ENCODE data around the gene SF3B4.

DNA sequence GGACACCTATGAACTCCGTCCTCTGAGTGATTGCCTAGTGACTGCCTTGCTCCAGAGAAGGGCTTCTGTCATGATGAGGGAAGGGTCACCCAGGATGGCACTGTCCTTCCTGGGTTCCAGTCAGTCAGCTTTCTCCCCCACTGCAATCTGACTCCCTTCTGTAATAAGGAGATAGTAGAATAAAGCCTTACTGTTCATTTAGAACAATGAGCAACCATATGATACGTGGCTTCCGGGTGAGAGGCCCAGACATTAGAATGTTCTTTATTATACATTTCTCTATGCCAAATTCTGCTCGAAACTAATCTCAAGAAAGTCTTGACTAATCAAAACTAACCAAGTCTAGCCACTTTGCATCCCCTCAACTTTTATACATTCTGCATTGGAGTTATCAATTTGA, 17.6 kb upstream of the SF3B4 start:
- TF ChIP-seq TAF1 (IDR thresholded peaks at IDR 0.05; ENCODE audit: borderline replicate concordance, insufficient read depth, low read length) (no peak), POLR2AphosphoS5 (IDR thresholded peaks at IDR 0.05; ENCODE audit: low read depth, low read length) (no peak), SIN3A (IDR thresholded peaks at IDR 0.05; ENCODE audit: borderline replicate concordance, insufficient read depth, low read length) (no peak)
- TF ChIP-seq, protein P1, sequence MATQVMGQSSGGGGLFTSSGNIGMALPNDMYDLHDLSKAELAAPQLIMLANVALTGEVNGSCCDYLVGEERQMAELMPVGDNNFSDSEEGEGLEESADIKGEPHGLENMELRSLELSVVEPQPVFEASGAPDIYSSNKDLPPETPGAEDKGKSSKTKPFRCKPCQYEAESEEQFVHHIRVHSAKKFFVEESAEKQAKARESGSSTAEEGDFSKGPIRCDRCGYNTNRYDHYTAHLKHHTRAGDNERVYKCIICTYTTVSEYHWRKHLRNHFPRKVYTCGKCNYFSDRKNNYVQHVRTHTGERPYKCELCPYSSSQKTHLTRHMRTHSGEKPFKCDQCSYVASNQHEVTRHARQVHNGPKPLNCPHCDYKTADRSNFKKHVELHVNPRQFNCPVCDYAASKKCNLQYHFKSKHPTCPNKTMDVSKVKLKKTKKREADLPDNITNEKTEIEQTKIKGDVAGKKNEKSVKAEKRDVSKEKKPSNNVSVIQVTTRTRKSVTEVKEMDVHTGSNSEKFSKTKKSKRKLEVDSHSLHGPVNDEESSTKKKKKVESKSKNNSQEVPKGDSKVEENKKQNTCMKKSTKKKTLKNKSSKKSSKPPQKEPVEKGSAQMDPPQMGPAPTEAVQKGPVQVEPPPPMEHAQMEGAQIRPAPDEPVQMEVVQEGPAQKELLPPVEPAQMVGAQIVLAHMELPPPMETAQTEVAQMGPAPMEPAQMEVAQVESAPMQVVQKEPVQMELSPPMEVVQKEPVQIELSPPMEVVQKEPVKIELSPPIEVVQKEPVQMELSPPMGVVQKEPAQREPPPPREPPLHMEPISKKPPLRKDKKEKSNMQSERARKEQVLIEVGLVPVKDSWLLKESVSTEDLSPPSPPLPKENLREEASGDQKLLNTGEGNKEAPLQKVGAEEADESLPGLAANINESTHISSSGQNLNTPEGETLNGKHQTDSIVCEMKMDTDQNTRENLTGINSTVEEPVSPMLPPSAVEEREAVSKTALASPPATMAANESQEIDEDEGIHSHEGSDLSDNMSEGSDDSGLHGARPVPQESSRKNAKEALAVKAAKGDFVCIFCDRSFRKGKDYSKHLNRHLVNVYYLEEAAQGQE (IDR thresholded peaks at IDR 0.05; ENCODE audit: insufficient read depth in 1 of 2, low read depth in 2 of 2, low read length in 2 of 2): no peak
